ENCODE measurements around the gene CPTP. TPM values are rescaled to one million over a fixed set of nuclear protein-coding genes. Genes with fewer than 3 reads are reported as not detected.

CPTP gene
- total RNA-seq, 1 donor from 2014 or later: 18.7 TPM

DNA sequence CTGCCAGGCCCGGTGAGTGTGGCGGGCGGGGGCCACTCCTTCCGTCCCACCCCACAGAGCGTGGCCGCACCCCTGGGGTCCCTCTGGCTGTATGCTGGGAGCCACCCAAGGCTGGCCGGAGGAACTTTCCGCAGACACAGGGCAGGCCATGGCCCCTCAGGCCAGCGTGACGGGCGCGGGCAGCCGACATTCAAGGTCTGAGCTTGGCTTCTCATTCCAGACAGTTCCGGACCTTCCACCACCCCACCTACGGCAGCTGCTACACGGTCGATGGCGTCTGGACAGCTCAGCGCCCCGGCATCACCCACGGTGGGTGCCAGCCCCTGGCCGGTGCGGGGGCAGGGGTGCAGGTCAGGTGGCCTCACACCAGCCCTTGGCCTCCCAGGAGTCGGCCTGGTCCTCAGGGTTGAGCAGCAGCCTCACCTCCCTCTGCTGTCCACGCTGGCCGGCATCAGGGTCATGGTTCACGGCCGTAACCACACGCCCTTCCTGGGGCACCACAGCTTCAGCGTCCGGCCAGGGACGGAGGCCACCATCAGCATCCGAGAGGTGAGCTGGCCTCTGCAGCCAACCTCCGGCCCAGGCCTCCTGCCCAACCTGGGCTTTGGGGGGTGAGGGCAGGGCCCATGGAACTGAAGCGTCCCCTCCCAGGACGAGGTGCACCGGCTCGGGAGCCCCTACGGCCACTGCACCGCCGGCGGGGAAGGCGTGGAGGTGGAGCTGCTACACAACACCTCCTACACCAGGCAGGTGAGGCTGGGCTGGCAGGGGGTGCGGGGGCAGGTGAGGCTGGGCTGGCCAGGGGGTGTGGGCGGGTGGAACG lies 37.1 kb upstream of the CPTP start:
- Mint-ChIP-seq H3K9me3 (ENCODE audit: unreplicated experiment) (peaks cover 10% of the 10 kb centered on the region), H3K27me3 (ENCODE audit: unreplicated experiment) (peaks cover 18% of the 10 kb centered on the region), H3K4me3 (ENCODE audit: unreplicated experiment) (no peak overlapping the region), H3K36me3 (ENCODE audit: unreplicated experiment) (no peaks in the 10 kb centered on the region), H3K27ac (ENCODE audit: unreplicated experiment) (no peak overlapping the region), H3K4me1 (ENCODE audit: low read depth, unreplicated experiment) (peaks cover 2% of the 10 kb centered on the region)
- TF ChIP-seq, protein P1, sequence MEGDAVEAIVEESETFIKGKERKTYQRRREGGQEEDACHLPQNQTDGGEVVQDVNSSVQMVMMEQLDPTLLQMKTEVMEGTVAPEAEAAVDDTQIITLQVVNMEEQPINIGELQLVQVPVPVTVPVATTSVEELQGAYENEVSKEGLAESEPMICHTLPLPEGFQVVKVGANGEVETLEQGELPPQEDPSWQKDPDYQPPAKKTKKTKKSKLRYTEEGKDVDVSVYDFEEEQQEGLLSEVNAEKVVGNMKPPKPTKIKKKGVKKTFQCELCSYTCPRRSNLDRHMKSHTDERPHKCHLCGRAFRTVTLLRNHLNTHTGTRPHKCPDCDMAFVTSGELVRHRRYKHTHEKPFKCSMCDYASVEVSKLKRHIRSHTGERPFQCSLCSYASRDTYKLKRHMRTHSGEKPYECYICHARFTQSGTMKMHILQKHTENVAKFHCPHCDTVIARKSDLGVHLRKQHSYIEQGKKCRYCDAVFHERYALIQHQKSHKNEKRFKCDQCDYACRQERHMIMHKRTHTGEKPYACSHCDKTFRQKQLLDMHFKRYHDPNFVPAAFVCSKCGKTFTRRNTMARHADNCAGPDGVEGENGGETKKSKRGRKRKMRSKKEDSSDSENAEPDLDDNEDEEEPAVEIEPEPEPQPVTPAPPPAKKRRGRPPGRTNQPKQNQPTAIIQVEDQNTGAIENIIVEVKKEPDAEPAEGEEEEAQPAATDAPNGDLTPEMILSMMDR (IDR thresholded peaks at IDR 0.05; ENCODE audit: partially characterized antibody, unreplicated experiment): no peak
- DNase-seq: peak; percentile 31

DNA sequence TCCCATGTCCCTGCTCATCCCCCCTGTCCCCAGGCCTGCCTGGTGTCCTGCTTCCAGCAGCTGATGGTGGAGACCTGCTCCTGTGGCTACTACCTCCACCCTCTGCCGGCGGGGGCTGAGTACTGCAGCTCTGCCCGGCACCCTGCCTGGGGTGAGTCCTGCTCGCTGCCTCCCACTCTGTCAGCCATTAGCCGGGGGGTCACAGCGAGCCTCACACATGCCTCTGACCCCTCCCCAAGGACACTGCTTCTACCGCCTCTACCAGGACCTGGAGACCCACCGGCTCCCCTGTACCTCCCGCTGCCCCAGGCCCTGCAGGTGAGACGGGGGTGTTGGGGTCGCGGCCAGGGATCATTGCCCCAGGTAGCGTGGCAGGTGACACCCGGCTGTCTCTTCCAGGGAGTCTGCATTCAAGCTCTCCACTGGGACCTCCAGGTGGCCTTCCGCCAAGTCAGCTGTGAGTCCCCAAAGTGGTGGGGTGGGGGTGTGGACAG lies 34.3 kb upstream of the CPTP start:
- no peak overlapping the region for H3K4me3 Mint-ChIP-seq (ENCODE audit: unreplicated experiment)
- H3K27me3 Mint-ChIP-seq (ENCODE audit: unreplicated experiment): peaks cover 16% of the 10 kb centered on the region
- H3K4me1 Mint-ChIP-seq (ENCODE audit: low read depth, unreplicated experiment): peaks cover 2% of the 10 kb centered on the region
- H3K9me3 Mint-ChIP-seq (ENCODE audit: unreplicated experiment): peaks cover 7% of the 10 kb centered on the region
- TF ChIP-seq, protein P1 (IDR thresholded peaks at IDR 0.05; ENCODE audit: partially characterized antibody, unreplicated experiment): peak; percentile 71
- H3K27ac Mint-ChIP-seq (ENCODE audit: unreplicated experiment): peak overlapping the region; percentile 72
- no peaks in the 10 kb centered on the region for H3K36me3 Mint-ChIP-seq (ENCODE audit: unreplicated experiment)
- DNase-seq: peak; percentile 91

DNA sequence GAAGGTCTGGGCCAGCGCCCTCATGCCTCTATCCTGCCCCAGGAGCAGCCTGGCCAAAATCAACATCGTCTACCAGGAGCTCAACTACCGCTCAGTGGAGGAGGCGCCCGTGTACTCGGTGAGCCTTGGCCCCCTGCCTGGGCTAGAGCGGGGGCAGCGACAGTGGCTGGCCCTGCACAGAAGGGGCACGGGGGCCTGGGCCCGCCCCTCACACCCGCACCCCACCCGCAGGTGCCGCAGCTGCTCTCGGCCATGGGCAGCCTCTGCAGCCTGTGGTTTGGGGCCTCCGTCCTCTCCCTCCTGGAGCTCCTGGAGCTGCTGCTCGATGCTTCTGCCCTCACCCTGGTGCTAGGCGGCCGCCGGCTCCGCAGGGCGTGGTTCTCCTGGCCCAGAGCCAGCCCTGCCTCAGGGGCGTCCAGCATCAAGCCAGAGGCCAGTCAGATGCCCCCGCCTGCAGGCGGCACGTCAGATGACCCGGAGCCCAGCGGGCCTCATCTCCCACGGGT lies 33.5 kb upstream of the CPTP start:
- no peak overlapping the region for H3K4me3 Mint-ChIP-seq (ENCODE audit: unreplicated experiment)
- peaks cover 2% of the 10 kb centered on the region for H3K4me1 Mint-ChIP-seq (ENCODE audit: low read depth, unreplicated experiment)
- no peak overlapping the region for H3K27ac Mint-ChIP-seq (ENCODE audit: unreplicated experiment)
- DNase-seq: peak; percentile 72
- no peaks in the 10 kb centered on the region for H3K36me3 Mint-ChIP-seq (ENCODE audit: unreplicated experiment)
- H3K27me3 Mint-ChIP-seq (ENCODE audit: unreplicated experiment): peaks cover 20% of the 10 kb centered on the region
- TF ChIP-seq, protein P1 (IDR thresholded peaks at IDR 0.05; ENCODE audit: partially characterized antibody, unreplicated experiment): no peak
- peaks cover 7% of the 10 kb centered on the region for H3K9me3 Mint-ChIP-seq (ENCODE audit: unreplicated experiment)

DNA sequence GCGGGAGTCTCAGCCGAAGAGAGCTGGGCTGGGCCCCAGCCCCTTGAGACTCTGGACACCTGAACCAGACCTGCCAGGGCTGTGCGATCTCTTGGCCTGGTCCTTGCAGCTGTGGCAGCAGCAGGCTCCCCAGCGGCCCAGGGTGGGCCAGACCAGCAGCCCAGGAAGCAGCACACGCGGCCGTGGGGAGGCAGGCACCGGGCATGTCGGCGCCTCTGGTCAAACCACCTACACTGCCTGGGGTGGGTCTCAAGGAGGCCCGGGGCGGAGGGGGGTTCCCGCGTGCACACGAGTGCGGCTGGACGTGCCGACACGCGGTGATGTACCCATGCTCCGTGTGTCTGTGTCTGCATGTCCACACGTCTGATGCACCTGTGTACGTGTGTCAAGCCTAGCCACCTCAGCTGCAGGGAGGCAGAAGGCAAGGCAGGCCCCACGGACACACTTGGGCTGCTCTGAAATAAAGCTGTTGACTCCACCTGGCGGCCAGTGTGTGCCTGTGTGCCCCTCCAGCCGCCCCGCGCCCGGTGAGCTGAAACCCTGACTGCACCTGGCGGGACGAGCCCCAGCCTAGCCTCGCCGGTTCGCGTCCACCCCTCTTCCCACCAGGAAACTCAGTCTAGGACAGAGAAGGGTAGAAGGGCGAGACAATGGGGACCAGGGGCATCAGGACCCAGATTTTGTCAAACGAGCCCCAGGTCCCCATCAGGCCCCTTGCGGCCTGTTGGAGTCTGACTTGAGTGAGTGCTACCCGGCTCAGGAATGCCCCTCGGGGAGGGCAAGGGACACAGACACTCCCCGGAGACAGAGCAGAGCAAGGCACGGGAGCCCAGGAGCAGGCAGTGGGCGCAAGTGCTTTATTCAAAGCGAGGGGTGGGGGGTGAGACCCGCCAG lies 32.8 kb upstream of the CPTP start:
- H3K9me3 Mint-ChIP-seq (ENCODE audit: unreplicated experiment): peaks cover 7% of the 10 kb centered on the region
- peaks cover 2% of the 10 kb centered on the region for H3K4me1 Mint-ChIP-seq (ENCODE audit: low read depth, unreplicated experiment)
- H3K27ac Mint-ChIP-seq (ENCODE audit: unreplicated experiment): peak overlapping the region; percentile 82
- H3K27me3 Mint-ChIP-seq (ENCODE audit: unreplicated experiment): peaks cover 23% of the 10 kb centered on the region
- no peaks in the 10 kb centered on the region for H3K36me3 Mint-ChIP-seq (ENCODE audit: unreplicated experiment)
- peak; percentile 83 for DNase-seq
- TF ChIP-seq, protein P1 (IDR thresholded peaks at IDR 0.05; ENCODE audit: partially characterized antibody, unreplicated experiment): peak; percentile 75
- no peak overlapping the region for H3K4me3 Mint-ChIP-seq (ENCODE audit: unreplicated experiment)

Data from glutamatergic neuron (in vitro differentiated cells).